Calu3 (cell line): ENCODE measurements around the gene KHDRBS2. TPM values are rescaled to one million over a fixed set of nuclear protein-coding genes. Genes with fewer than 3 reads are reported as not detected.

Source experiments
- BruUV-seq: library from RNA; stranded (reverse); fragments of 400-500 nt; replicated peaks from 2 replicates; lab custom pipeline; 2021; lab: Mats Ljungman, UMichigan
- CTCF ChIA-PET: fragments of 300-600 bp; sonication (Branson Sonifier 250); formaldehyde crosslinking; loops from one replicate; lab custom pipeline; 2022; ENCODE audit warnings: antibody characterized with exemption; lab: Charles Lee
- DNase-seq: peaks from one replicate; pipeline ENCODE4 v3.0.0; 2022
- H3K27ac Mint-ChIP-seq: one replicate; pipeline ENCODE4 v1.8.0; 2022; ENCODE audit warnings: mixed read lengths; ENCODE audit not compliant: unreplicated experiment
- H3K27me3 Mint-ChIP-seq: one replicate; pipeline ENCODE4 v1.8.0; 2022; ENCODE audit warnings: mixed read lengths; ENCODE audit not compliant: unreplicated experiment
- H3K36me3 Mint-ChIP-seq: one replicate; pipeline ENCODE4 v1.8.0; 2022; ENCODE audit warnings: mild to moderate bottlenecking, moderate library complexity, mixed read lengths; ENCODE audit not compliant: insufficient read depth, unreplicated experiment
- H3K4me1 Mint-ChIP-seq: one replicate; pipeline ENCODE4 v1.8.0; 2022; ENCODE audit warnings: mild to moderate bottlenecking, low read depth, mixed read lengths; ENCODE audit not compliant: unreplicated experiment
- H3K4me3 Mint-ChIP-seq: one replicate; pipeline ENCODE4 v1.8.0; 2022; ENCODE audit warnings: mild to moderate bottlenecking, low read depth, moderate library complexity, mixed read lengths; ENCODE audit not compliant: unreplicated experiment
- H3K9me3 Mint-ChIP-seq: one replicate; pipeline ENCODE4 v1.8.0; 2022; ENCODE audit warnings: low read depth, mixed read lengths; ENCODE audit not compliant: unreplicated experiment
- CTCF ChIP-seq: fragments of 200-600 bp; IDR thresholded peaks from one replicate; pipeline ENCODE4 v1.8.0; 2022; ENCODE audit warnings: antibody characterized with exemption; ENCODE audit not compliant: unreplicated experiment
- intact Hi-C: fragments of 100-400 bp; cut with micrococcal nuclease; formaldehyde crosslinking; loops from one replicate; pipeline ENCODE4 v1.10.0; 2022; ENCODE audit not compliant: unreplicated experiment
- total RNA-seq: library from RNA; stranded (reverse); gene quantifications from 2 replicates; pipeline ENCODE4 v1.2.3, GENCODE V29; 2022

The KHDRBS2 gene
- total RNA-seq, 1 experiment from 2014 or later, result not detected

- CTCF ChIA-PET, result no interaction called here
- no peak for TF ChIP-seq CTCF
- Mint-ChIP-seq H3K9me3 (peaks cover 18% of the 10 kb centered on the region), H3K36me3 (no peaks in the 10 kb centered on the region), H3K4me3 (no peak overlapping the region), H3K4me1 (no peaks in the 10 kb centered on the region), H3K27ac (no peak overlapping the region), H3K27me3 (no peaks in the 10 kb centered on the region)
- intact Hi-C loops, result no loop called here
- no peak for DNase-seq
- BruUV-seq, result no TSS peak
Observed at GRCh38 chr6:61640463-61640862, 645.6 kb downstream of the KHDRBS2 start.
